Spleen (tissue), 11 donors: ENCODE measurements around the gene DPPA3. TPM values are rescaled to one million over a fixed set of nuclear protein-coding genes. Genes with fewer than 3 reads are reported as not detected.
"Not testable (repeated sequence)": the region's sequence is repeated elsewhere in the genome, so short reads cannot be mapped to it uniquely, and the experiment has no call there.

Experiments
- DNase-seq: peaks from one replicate; pipeline ENCODE4 v3.0.0-alpha.2; 2020
- H3K27ac ChIP-seq, 8 donors: fragments of 200-600 bp; sonication (generic) in 7 of 8; 1 replicate in 4 of 8; 2 replicates in 4 of 8; pipeline versions ENCODE4 v1.5.0 to v1.8.0; 2016 to 2021; ENCODE audit warnings: inconsistent platforms in 4 of 8, mild to moderate bottlenecking in 4 of 8, moderate library complexity in 1 of 8
- H3K27me3 ChIP-seq, 7 donors: fragments of 200-600 bp; sonication (generic) in 6 of 7; replicated peaks in 1 of 7; 1 replicate in 4 of 7; 2 replicates in 3 of 7; pipeline versions ENCODE4 v1.5.0 to v1.8.0; 2016 to 2021; ENCODE audit warnings: inconsistent platforms in 3 of 7, mild to moderate bottlenecking in 1 of 7
- H3K36me3 ChIP-seq, 6 donors: fragments of 200-600 bp; sonication (generic) in 5 of 6; 1 replicate in 4 of 6; 2 replicates in 2 of 6; pipeline versions ENCODE4 v1.5.0 to v1.8.0; 2016 to 2021; ENCODE audit warnings: inconsistent platforms in 2 of 6
- H3K4me1 ChIP-seq, 6 donors: fragments of 200-600 bp; sonication (generic) in 5 of 6; 1 replicate in 3 of 6; 2 replicates in 3 of 6; pipeline versions ENCODE4 v1.5.0 to v1.8.0; 2016 to 2021; ENCODE audit warnings: inconsistent platforms in 3 of 6
- H3K4me3 ChIP-seq, 8 donors: fragments of 200-600 bp; sonication (generic) in 7 of 8; 1 replicate in 4 of 8; 2 replicates in 4 of 8; pipeline versions ENCODE4 v1.5.0 to v1.8.0; 2016 to 2021; ENCODE audit warnings: inconsistent platforms in 4 of 8, mild to moderate bottlenecking in 4 of 8, moderate library complexity in 2 of 8
- H3K9me3 ChIP-seq, 8 donors: fragments of 200-600 bp; sonication (generic) in 7 of 8; 1 replicate in 4 of 8; 2 replicates in 4 of 8; pipeline versions ENCODE4 v1.5.0 to v1.8.0; 2016 to 2021; ENCODE audit warnings: inconsistent platforms in 4 of 8
- POLR2A ChIP-seq, 3 donors: fragments of 450-650 bp; IDR thresholded peaks; one replicate each; pipeline ENCODE4 v1.5.1; 2017; ENCODE audit warnings: antibody characterized with exemption in 3 of 3, mild to moderate bottlenecking in 1 of 3
- POLR2AphosphoS5 ChIP-seq, 3 donors: sonication (generic); formaldehyde crosslinking; IDR thresholded peaks; one replicate each; pipeline ENCODE4 v1.5.1; 2017; ENCODE audit warnings: antibody characterized with exemption in 3 of 3
- WGBS, 5 donors: extraction: QIAGEN DNeasy Blood & Tissue Kit in 3 of 5; methylation state at CpG; one replicate each; pipeline versions ENCODE4 v1.1.5 to v1.1.7; 2013 to 2018; 5-methylcytosine and 5-hydroxymethylcytosine counted together
- intact Hi-C: fragments of 100-400 bp; cut with DNase I; formaldehyde crosslinking; loops from one replicate; pipeline ENCODE4 v1.15.0; 2023; ENCODE audit warnings: low total_unique reads
- polyA plus RNA-seq, 3 donors: library from polyadenylated mRNA; stranded (reverse); fragments of 200-250 nt; gene quantifications; one replicate each; pipeline ENCODE4 v1.2.1, GENCODE V29; 2013
- total RNA-seq, 7 donors: library from RNA; depleted of rRNA in 3 of 7; stranded (reverse); fragments of >200 nt in 3 of 7; fragmentation: NEBNext Ultra II Directional in 4 of 7; extraction: Animal tissue kit (Norgen Biotek cat#: 25700) in 4 of 7; gene quantifications; one replicate each; pipeline versions ENCODE4 v1.1.0 to v1.2.1, GENCODE V29; 2016 to 2021
- TF ChIP-seq, protein P1 (sequence below), 11 experiments: fragments of 200-600 bp in 7 of 11; fragments of 450-650 bp in 4 of 11; sonication (generic) in 4 of 11; IDR thresholded peaks in 8 of 11; conservative IDR thresholded peaks in 3 of 11; 1 replicate in 7 of 11; 2 replicates in 4 of 11; pipeline versions ENCODE4 v1.4.0 to v1.8.0; 2016 to 2021; ENCODE audit warnings: antibody characterized with exemption in 11 of 11, inconsistent platforms in 4 of 11, mild to moderate bottlenecking in 1 of 11
- donor health status: healthy with polysubstance abuse.
- donor health status: DM: no; HTN: no; CAD: no; lungs with moderate emphysema.
- donor health status: DM: no; HTN: no; CAD: no.
- donor health status: Bipolar disorder and iron deficiency.
- donor health status: healthy.
- donor health status: DM: no; HTN: no; CAD: no.
- donor health status: DM: yes; HTN: yes; CAD: no.

DPPA3 gene
- total and polyA plus RNA-seq, 10 donors, result not detected

- Histone ChIP-seq H3K4me1 (peaks cover 0 to 4% (median 0%) of the 10 kb centered on the region in 6 donors), H3K36me3 (no peaks in the 10 kb centered on the region), H3K27me3 (no peaks in the 10 kb centered on the region), H3K4me3 (no peak overlapping the region), H3K27ac (no peak overlapping the region), H3K9me3 (no peaks in the 10 kb centered on the region)
- DNase-seq, result no peak
- TF ChIP-seq, protein P1, sequence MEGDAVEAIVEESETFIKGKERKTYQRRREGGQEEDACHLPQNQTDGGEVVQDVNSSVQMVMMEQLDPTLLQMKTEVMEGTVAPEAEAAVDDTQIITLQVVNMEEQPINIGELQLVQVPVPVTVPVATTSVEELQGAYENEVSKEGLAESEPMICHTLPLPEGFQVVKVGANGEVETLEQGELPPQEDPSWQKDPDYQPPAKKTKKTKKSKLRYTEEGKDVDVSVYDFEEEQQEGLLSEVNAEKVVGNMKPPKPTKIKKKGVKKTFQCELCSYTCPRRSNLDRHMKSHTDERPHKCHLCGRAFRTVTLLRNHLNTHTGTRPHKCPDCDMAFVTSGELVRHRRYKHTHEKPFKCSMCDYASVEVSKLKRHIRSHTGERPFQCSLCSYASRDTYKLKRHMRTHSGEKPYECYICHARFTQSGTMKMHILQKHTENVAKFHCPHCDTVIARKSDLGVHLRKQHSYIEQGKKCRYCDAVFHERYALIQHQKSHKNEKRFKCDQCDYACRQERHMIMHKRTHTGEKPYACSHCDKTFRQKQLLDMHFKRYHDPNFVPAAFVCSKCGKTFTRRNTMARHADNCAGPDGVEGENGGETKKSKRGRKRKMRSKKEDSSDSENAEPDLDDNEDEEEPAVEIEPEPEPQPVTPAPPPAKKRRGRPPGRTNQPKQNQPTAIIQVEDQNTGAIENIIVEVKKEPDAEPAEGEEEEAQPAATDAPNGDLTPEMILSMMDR (IDR thresholded peaks at IDR 0.05 in 8 of 11, conservative IDR thresholded peaks at IDR 0.05 in 3 of 11), result no peak
- TF ChIP-seq POLR2AphosphoS5 (IDR thresholded peaks at IDR 0.05) (no peak), POLR2A (IDR thresholded peaks at IDR 0.05) (no peak)
- intact Hi-C loops, result no loop called here
- 82 to 88% (median 85%) methylated on average over 5 of the region's 5 CpGs for WGBS, 5 donors
Observed at GRCh38 chr12:7668171-7668570, 43.1 kb upstream of the DPPA3 start.

- 15 to 53% (median 28%) methylated on average over 6 of the region's 6 CpGs for WGBS, 5 donors
- H3K9me3 ChIP-seq, H3K27me3 ChIP-seq, H3K4me3 ChIP-seq, H3K36me3 ChIP-seq, DNase-seq, intact Hi-C loops: not testable (repeated sequence)
- H3K27ac ChIP-seq, result peak overlapping the region in 2 of 8 donors; percentile 6 to 61
- H3K4me1 ChIP-seq, result peaks cover 0 to 35% (median 22%) of the 10 kb centered on the region in 6 donors
Observed at GRCh38 chr12:7675455-7675854, 35.8 kb upstream of the DPPA3 start.

DNA sequence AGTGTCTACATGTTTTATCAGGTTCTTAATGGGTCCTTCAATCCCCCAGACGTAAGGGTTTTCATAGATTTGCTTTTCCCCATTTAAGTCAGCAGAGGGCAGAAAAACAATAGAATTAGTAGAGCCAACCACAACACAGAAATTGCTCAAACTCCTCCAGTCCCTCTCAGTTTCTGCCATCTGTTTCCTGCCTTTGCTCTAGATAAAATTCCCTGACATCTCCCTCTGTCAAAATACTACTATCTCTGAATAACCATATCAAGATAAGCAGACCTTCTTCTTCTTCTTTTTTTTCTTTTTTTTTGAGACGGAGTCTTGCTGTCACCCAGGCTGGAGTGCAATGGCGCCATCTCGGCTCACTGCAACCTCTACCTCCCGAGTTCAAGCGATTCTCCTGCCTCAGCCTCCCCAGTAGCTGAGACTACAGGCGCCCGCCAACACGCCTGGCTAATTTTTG lies 33.8 kb upstream of the DPPA3 start:
- H3K9me3 ChIP-seq, H3K4me3 ChIP-seq, H3K27me3 ChIP-seq, DNase-seq, H3K36me3 ChIP-seq, H3K27ac ChIP-seq: not testable (repeated sequence)
- intact Hi-C loops, result loop anchor here (2.0 kb wide), 1 partner anchor 129 kb away; no protein-coding TSS in a partner anchor
- TF ChIP-seq, protein P1 (IDR thresholded peaks at IDR 0.05 in 8 of 11, conservative IDR thresholded peaks at IDR 0.05 in 3 of 11), result peak; percentile 16 to 63 (median 45)
- H3K4me1 ChIP-seq, result peaks cover 0 to 35% (median 22%) of the 10 kb centered on the region in 6 donors
- 23 to 43% (median 26%) methylated on average over 9 of the region's 9 CpGs for WGBS, 5 donors

GRCh38 chr12:7678744-7679143 lies 32.5 kb upstream of the DPPA3 start:
- Histone ChIP-seq H3K36me3 (no peaks in the 10 kb centered on the region), H3K27me3 (peaks cover 0 to 7% (median 0%) of the 10 kb centered on the region in 7 donors), H3K27ac (no peak overlapping the region), H3K4me3 (no peak overlapping the region), H3K4me1 (peaks cover 0 to 35% (median 22%) of the 10 kb centered on the region in 6 donors), H3K9me3 (no peaks in the 10 kb centered on the region)
- DNase-seq, result no peak
- TF ChIP-seq POLR2A (IDR thresholded peaks at IDR 0.05) (no peak), POLR2AphosphoS5 (IDR thresholded peaks at IDR 0.05) (no peak)
- TF ChIP-seq, protein P1 (IDR thresholded peaks at IDR 0.05 in 8 of 11, conservative IDR thresholded peaks at IDR 0.05 in 3 of 11), result no peak
- intact Hi-C loops, result no loop called here
- WGBS, 5 donors, result 77 to 85% (median 79%) methylated on average over 8 of the region's 8 CpGs
